Measurements from ENCODE around the gene FTCD. TPM values are rescaled to one million over a fixed set of nuclear protein-coding genes. Genes with fewer than 3 reads are reported as not detected.

The FTCD gene
- polyA plus RNA-seq, 1 experiment, result 0.06 TPM

- Histone ChIP-seq H3K4me3 (ENCODE audit: low read depth, low read length) (no peak overlapping the region), H3K36me3 (ENCODE audit: control insufficient read depth, insufficient read depth, low read length) (no peaks in the 10 kb centered on the region), H3K27me3 (ENCODE audit: control insufficient read depth, insufficient read depth, low read length) (no peaks in the 10 kb centered on the region)
- CTCF ChIA-PET, result no interaction called here
- DNase-seq (ENCODE audit: low read depth), result no peak
- TF ChIP-seq CTCF (IDR thresholded peaks at IDR 0.05; ENCODE audit: insufficient read depth, low read depth, low read length), result no peak
- POLR2A ChIA-PET, result no interaction called here
Observed at GRCh38 chr21:46091118-46091517, 64.3 kb downstream of the FTCD start.

- no peaks in the 10 kb centered on the region for H3K27me3 ChIP-seq (ENCODE audit: control insufficient read depth, insufficient read depth, low read length)
- H3K4me3 ChIP-seq (ENCODE audit: low read depth, low read length), result no peak overlapping the region
- H3K36me3 ChIP-seq (ENCODE audit: control insufficient read depth, insufficient read depth, low read length), result no peaks in the 10 kb centered on the region
- ChIA-PET POLR2A (no interaction called here), CTCF (no interaction called here)
- TF ChIP-seq CTCF (IDR thresholded peaks at IDR 0.05; ENCODE audit: insufficient read depth, low read depth, low read length), result no peak
- DNase-seq (ENCODE audit: low read depth), result no peak
Observed at GRCh38 chr21:46089285-46089684, 66.1 kb downstream of the FTCD start.

- Histone ChIP-seq H3K27me3 (ENCODE audit: control insufficient read depth, insufficient read depth, low read length) (no peaks in the 10 kb centered on the region), H3K4me3 (ENCODE audit: low read depth, low read length) (no peak overlapping the region), H3K36me3 (ENCODE audit: control insufficient read depth, insufficient read depth, low read length) (no peaks in the 10 kb centered on the region)
- TF ChIP-seq CTCF (IDR thresholded peaks at IDR 0.05; ENCODE audit: insufficient read depth, low read depth, low read length), result no peak
- ChIA-PET CTCF (interaction anchor here (0.8 kb wide), 1 partner anchor 9 kb away, joined by 3 read pairs; no protein-coding TSS in a partner anchor), POLR2A (no interaction called here)
- DNase-seq (ENCODE audit: low read depth), result no peak
Observed at GRCh38 chr21:46088189-46088588, 67.2 kb downstream of the FTCD start.

- CTCF ChIA-PET, result interaction anchor here (0.8 kb wide), 1 partner anchor 9 kb away, joined by 3 read pairs; no protein-coding TSS in a partner anchor
- POLR2A ChIA-PET, result no interaction called here
- H3K4me3 ChIP-seq (ENCODE audit: low read depth, low read length), result no peak overlapping the region
- no peaks in the 10 kb centered on the region for H3K36me3 ChIP-seq (ENCODE audit: control insufficient read depth, insufficient read depth, low read length)
- TF ChIP-seq CTCF (IDR thresholded peaks at IDR 0.05; ENCODE audit: insufficient read depth, low read depth, low read length), result no peak
- no peaks in the 10 kb centered on the region for H3K27me3 ChIP-seq (ENCODE audit: control insufficient read depth, insufficient read depth, low read length)
- no peak for DNase-seq (ENCODE audit: low read depth)
Observed at GRCh38 chr21:46087641-46088040, 67.7 kb downstream of the FTCD start.

Other genes with a start within 250 kb of the FTCD start
- gene COL6A1, start 173.8 kb downstream of the FTCD start, polyA plus RNA-seq (2011; rRNA removed), result 220 and 672 TPM in 2 replicates
- 412 and 665 TPM in 2 replicates for gene COL6A2, start 57.5 kb downstream of the FTCD start, polyA plus RNA-seq (2011; rRNA removed)
- 5.6 and 8.4 TPM in 2 replicates for gene SPATC1L, start 28.9 kb upstream of the FTCD start, polyA plus RNA-seq (2011; rRNA removed)
- 34.6 and 59.9 TPM in 2 replicates for gene LSS, start 73.2 kb upstream of the FTCD start, polyA plus RNA-seq (2011; rRNA removed)
- 31.5 and 31.6 TPM in 2 replicates for gene MCM3AP, start 130.0 kb upstream of the FTCD start, polyA plus RNA-seq (2011; rRNA removed)
- 15.8 and 22.7 TPM in 2 replicates for gene YBEY, start 130.8 kb upstream of the FTCD start, polyA plus RNA-seq (2011; rRNA removed)
- 2.5 and 4.1 TPM in 2 replicates for gene C21orf58, start 168.3 kb upstream of the FTCD start, polyA plus RNA-seq (2011; rRNA removed)
- 8.2 and 11.0 TPM in 2 replicates for gene PCNT, start 168.6 kb upstream of the FTCD start, polyA plus RNA-seq (2011; rRNA removed)

All from BJ (cell line).